Fibroblast of pulmonary artery (primary cell): ENCODE results near the gene C9.

Experiments used
- DNase-seq: peaks from one replicate; pipeline ENCODE4 v3.0.0-alpha.2; 2010; ENCODE audit warnings: low read depth
- H3K4me3 ChIP-seq: replicated peaks from 2 replicates; pipeline ENCODE4 v1.5.1; 2011; ENCODE audit warnings: low read depth, mild to moderate bottlenecking, control low read depth, low read length, moderate library complexity
- TF ChIP-seq, protein P1 (sequence below): IDR thresholded peaks from 2 replicates; pipeline ENCODE4 v1.5.1; 2011; ENCODE audit warnings: mild to moderate bottlenecking, control low read depth, low read length, inconsistent platforms; ENCODE audit errors: missing control alignments

The C9 gene

GRCh38 chr5:39355324-39355723, 9.0 kb downstream of the C9 start:
- TF ChIP-seq, protein P1, sequence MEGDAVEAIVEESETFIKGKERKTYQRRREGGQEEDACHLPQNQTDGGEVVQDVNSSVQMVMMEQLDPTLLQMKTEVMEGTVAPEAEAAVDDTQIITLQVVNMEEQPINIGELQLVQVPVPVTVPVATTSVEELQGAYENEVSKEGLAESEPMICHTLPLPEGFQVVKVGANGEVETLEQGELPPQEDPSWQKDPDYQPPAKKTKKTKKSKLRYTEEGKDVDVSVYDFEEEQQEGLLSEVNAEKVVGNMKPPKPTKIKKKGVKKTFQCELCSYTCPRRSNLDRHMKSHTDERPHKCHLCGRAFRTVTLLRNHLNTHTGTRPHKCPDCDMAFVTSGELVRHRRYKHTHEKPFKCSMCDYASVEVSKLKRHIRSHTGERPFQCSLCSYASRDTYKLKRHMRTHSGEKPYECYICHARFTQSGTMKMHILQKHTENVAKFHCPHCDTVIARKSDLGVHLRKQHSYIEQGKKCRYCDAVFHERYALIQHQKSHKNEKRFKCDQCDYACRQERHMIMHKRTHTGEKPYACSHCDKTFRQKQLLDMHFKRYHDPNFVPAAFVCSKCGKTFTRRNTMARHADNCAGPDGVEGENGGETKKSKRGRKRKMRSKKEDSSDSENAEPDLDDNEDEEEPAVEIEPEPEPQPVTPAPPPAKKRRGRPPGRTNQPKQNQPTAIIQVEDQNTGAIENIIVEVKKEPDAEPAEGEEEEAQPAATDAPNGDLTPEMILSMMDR: no peak
- peak; percentile 31 for DNase-seq
- no peak overlapping the region for H3K4me3 ChIP-seq

DNA sequence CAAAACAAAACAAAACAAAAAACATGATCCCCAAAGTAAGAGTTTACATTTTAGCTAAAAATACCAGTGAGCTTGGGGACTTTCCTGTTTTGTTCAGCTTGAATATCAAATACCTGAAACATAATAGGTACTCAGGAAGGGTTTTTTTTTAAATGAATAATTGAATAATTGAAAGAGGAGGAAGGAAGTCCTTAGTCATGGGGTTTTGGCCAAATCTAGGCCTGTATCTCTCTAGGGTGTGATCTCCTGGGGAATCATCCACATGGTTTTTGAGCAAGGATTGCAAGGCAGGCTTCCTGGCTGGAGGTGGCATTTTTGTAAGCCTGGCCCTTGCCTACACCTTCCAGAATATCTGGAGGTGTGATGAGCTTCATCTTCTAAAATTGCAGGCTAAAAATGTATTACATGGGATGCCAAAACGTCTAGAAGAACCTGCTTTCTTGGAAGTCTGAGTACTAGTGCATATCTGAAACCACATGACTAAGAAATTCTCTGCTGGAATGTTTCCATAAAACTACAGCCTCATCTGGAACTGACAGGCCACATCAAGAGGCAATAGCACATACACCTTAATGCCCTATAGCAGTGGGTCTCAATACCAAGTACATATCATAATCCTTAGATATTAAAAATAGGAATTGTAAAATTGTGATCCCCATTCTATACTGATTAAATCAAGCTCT, 10.4 kb downstream of the C9 start:
- H3K4me3 ChIP-seq: no peak overlapping the region
- DNase-seq: peak; percentile 18
- TF ChIP-seq, protein P1: no peak

DNA sequence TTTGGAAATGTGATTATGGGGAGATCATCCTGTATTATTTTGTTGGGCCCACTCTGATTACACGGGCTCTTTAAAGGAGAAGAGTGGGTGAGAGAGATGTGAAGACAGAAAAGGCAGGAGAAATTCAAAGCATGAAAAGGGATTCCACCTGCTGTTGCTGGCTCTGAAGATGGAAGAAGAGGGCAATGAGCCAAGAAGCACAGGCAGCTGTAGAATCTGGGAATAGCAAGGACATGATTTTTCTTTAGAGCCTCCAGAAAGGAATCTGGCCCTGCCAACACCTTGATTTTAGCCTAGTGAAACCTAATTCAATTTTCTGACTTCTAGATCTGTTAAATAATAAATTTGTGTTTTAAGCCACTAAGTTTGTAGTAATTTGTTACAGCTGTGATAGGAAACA, 11.3 kb downstream of the C9 start:
- H3K4me3 ChIP-seq: no peak overlapping the region
- no peak for DNase-seq
- TF ChIP-seq, protein P1: no peak

DNA sequence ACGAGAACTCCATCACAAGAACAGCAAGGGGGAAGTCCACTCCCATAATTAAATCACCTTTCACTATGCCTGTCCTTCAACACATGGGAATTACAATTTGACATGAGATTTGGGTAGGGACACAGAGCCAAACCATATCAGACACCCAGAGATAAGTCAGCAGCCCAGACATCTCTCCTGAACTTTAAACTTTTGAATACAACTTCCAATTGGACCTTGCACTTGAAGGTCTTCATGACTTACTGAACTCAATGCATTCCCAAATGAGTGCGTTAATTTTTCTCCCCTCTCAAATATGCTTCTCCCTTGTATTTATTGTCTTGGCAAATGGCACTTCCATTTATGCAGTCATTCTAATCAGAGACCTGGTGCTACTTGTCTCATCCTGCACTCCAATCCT, 12.1 kb downstream of the C9 start:
- TF ChIP-seq, protein P1: no peak
- no peak for DNase-seq
- no peak overlapping the region for H3K4me3 ChIP-seq

DNA sequence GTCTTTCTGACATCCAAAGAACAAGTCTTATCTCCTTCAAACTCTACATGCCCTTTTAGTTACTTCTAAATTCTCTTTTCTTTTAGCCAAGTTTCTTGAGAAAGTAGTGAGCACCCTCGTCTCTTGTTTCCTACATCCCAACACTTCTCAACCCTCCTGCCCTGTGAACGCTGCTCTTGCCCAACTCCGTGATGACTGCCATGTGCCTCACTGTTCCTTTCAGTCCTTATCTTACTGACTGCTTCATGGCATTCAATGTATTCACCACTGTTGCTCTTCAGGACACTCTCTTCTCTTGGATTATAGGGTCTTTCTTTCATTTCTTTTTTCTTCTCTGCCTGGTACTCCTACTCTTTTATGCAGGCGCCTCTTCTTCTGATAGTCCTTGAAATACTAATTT, 14.8 kb downstream of the C9 start:
- no peak for DNase-seq
- H3K4me3 ChIP-seq: no peak overlapping the region
- TF ChIP-seq, protein P1: no peak

GRCh38 chr5:39342460-39342859, 21.8 kb downstream of the C9 start:
- DNase-seq: no peak
- no peak overlapping the region for H3K4me3 ChIP-seq
- TF ChIP-seq, protein P1: no peak

- TF ChIP-seq, protein P1: no peak
- no peak for DNase-seq
Measured at GRCh38 chr5:39341896-39342295, 22.4 kb downstream of the C9 start.

More at GRCh38 chr5:39341896-39342295, 22.4 kb downstream of the C9 start:
- H3K4me3 ChIP-seq: no peak overlapping the region
